Endothelial cell of umbilical vein (primary cell): Measurements from ENCODE around the gene SPSB3. TPM values are rescaled to one million over a fixed set of nuclear protein-coding genes. Genes with fewer than 3 reads are reported as not detected.
"Not testable (repeated sequence)": the region's sequence is repeated elsewhere in the genome, so short reads cannot be mapped to it uniquely, and the experiment has no call there.

Experiments
- BruUV-seq: library from RNA; stranded (reverse); fragments of 400-500 nt; replicated peaks from 2 replicates; lab custom pipeline; 2021; lab: Mats Ljungman, UMichigan
- CTCF ChIA-PET: fragments of 300-600, 350-600 bp; sonication (Branson Sonifier 250); formaldehyde crosslinking; loops from one replicate; lab custom pipeline; 2021; ENCODE audit warnings: antibody characterized with exemption, inconsistent platforms; lab: Charles Lee
- POLR2A ChIA-PET: fragments of 300-600, 350-600 bp; sonication (Branson Sonifier 250); formaldehyde crosslinking; loops from one replicate; lab custom pipeline; 2021; ENCODE audit warnings: antibody characterized with exemption, inconsistent platforms; lab: Charles Lee
- DNase-seq: peaks from one replicate; pipeline ENCODE4 v3.0.0-alpha.2; 2011; ENCODE audit warnings: low read depth, low spot score
- FAIRE-seq: peaks from 2 replicates; lab custom pipeline; 2011; peaks lifted over from hg19 to GRCh38; lab: Jason Lieb, UNC
- H2AFZ ChIP-seq: 2 replicates; pipeline ENCODE4 v1.6.0; 2012; ENCODE audit warnings: low read depth, low read length, control low read depth, inconsistent platforms
- H3K27ac ChIP-seq: 2 replicates; pipeline ENCODE4 v1.5.1; 2011; ENCODE audit warnings: low read depth, mild to moderate bottlenecking, control low read depth, low read length, moderate library complexity; ENCODE audit not compliant: insufficient read depth
- H3K27me3 ChIP-seq, 2 experiments: 2 replicates each; pipeline versions ENCODE4 v1.6.0 to v1.6.1; 2011; ENCODE audit warnings: low read length in 2 of 2, mixed read lengths in 1 of 2; ENCODE audit not compliant: control insufficient read depth in 2 of 2, insufficient read depth in 2 of 2
- H3K36me3 ChIP-seq, 2 experiments: 2 replicates in 1 of 2; 3 replicates in 1 of 2; pipeline ENCODE4 v1.5.1; 2011; ENCODE audit warnings: low read length in 2 of 2, mild to moderate bottlenecking in 1 of 2, moderate library complexity in 1 of 2; ENCODE audit not compliant: control insufficient read depth in 2 of 2, insufficient read depth in 2 of 2; ENCODE audit errors: extremely low read depth in 1 of 2
- H3K4me1 ChIP-seq: 3 replicates; pipeline ENCODE4 v1.5.1; 2011; ENCODE audit warnings: mild to moderate bottlenecking, low read length; ENCODE audit not compliant: control insufficient read depth, insufficient read depth; ENCODE audit errors: extremely low read depth
- H3K4me2 ChIP-seq: 2 replicates; pipeline ENCODE4 v1.6.1; 2011; ENCODE audit warnings: low read length, control low read depth, mixed read lengths; ENCODE audit not compliant: insufficient read depth
- H3K4me3 ChIP-seq, 3 experiments: fragments of 200-600 bp in 1 of 3; sonication (generic), shearing (Covaris generic) in 1 of 3; replicated peaks in 1 of 3; 2 replicates each; pipeline ENCODE4 v1.5.1; 2011 to 2016; ENCODE audit warnings: control low read depth in 3 of 3, low read length in 3 of 3, mild to moderate bottlenecking in 2 of 3, inconsistent platforms in 1 of 3, low read depth in 1 of 3, moderate library complexity in 1 of 3; ENCODE audit not compliant: insufficient read depth in 1 of 3
- H3K79me2 ChIP-seq: 2 replicates; pipeline ENCODE4 v1.6.0; 2012; ENCODE audit warnings: low read length, inconsistent platforms; ENCODE audit not compliant: control insufficient read depth, insufficient read depth
- H3K9ac ChIP-seq: replicated peaks from 2 replicates; pipeline ENCODE3; 2011; ENCODE audit warnings: low read length, control low read depth; ENCODE audit not compliant: insufficient read depth; ENCODE audit errors: extremely low read depth
- H3K9me1 ChIP-seq: replicated peaks from 3 replicates; pipeline ENCODE4 v1.6.0; 2011; ENCODE audit warnings: mild to moderate bottlenecking, low read length; ENCODE audit not compliant: control insufficient read depth, insufficient read depth; ENCODE audit errors: extremely low read depth
- H3K9me3 ChIP-seq: replicated peaks from 2 replicates; pipeline ENCODE4 v1.5.1; 2012; ENCODE audit warnings: low read length, inconsistent platforms; ENCODE audit not compliant: control insufficient read depth, insufficient read depth
- H4K20me1 ChIP-seq: replicated peaks from 2 replicates; pipeline ENCODE3; 2011; ENCODE audit warnings: mild to moderate bottlenecking, low read length; ENCODE audit not compliant: control insufficient read depth, insufficient read depth; ENCODE audit errors: extremely low read depth
- CTCF ChIP-seq, 2 donors: IDR thresholded peaks; 1 replicate in 1 of 2; 2 replicates in 1 of 2; pipeline ENCODE4 v1.5.1; 2011; ENCODE audit warnings: low read length in 2 of 2, mild to moderate bottlenecking in 2 of 2, moderate library complexity in 2 of 2, control low read depth in 1 of 2, inconsistent platforms in 1 of 2, low read depth in 1 of 2; ENCODE audit not compliant: insufficient read depth in 1 of 2; ENCODE audit errors: extremely low read depth in 1 of 2
- EZH2 ChIP-seq: IDR thresholded peaks from 2 replicates; pipeline ENCODE4 v1.6.1; 2012; ENCODE audit warnings: borderline replicate concordance, low read depth, mild to moderate bottlenecking, moderate library complexity, low read length, inconsistent platforms; ENCODE audit not compliant: severe bottlenecking
- FOS ChIP-seq: IDR thresholded peaks from 2 replicates; pipeline ENCODE4 v1.6.1; 2011; ENCODE audit warnings: mild to moderate bottlenecking, low read length, moderate library complexity, borderline replicate concordance; ENCODE audit not compliant: insufficient read depth
- GATA2 ChIP-seq: IDR thresholded peaks from 2 replicates; pipeline ENCODE4 v1.7.0; 2011; ENCODE audit warnings: low read depth, mild to moderate bottlenecking, moderate library complexity, mixed read lengths, low read length; ENCODE audit not compliant: insufficient read length, insufficient read depth
- JUN ChIP-seq: IDR thresholded peaks from 2 replicates; pipeline ENCODE4 v1.6.1; 2011; ENCODE audit warnings: borderline replicate concordance, low read depth; ENCODE audit not compliant: insufficient read length, insufficient read depth
- MAX ChIP-seq: IDR thresholded peaks from 2 replicates; pipeline ENCODE4 v1.6.1; 2011; ENCODE audit not compliant: insufficient read depth, insufficient read length
- MYC ChIP-seq: IDR thresholded peaks from one replicate; pipeline ENCODE4 v1.6.1; 2011; ENCODE audit warnings: mild to moderate bottlenecking, low read depth, low read length
- POLR2A ChIP-seq: IDR thresholded peaks from 2 replicates; pipeline ENCODE4 v1.6.1; 2012; ENCODE audit warnings: low read depth, mild to moderate bottlenecking, control low read depth, low read length
- POLR2AphosphoS5 ChIP-seq: IDR thresholded peaks from 2 replicates; pipeline ENCODE4 v1.6.1; 2012; ENCODE audit warnings: low read depth, mild to moderate bottlenecking, control low read depth, low read length, moderate library complexity; ENCODE audit not compliant: insufficient read depth
- dilution Hi-C: fragments of 300-500 bp; cut with MboI; formaldehyde crosslinking; loops from one replicate; pipeline ENCODE4 v1.15.0; 2019; ENCODE audit warnings: low sequenced_read_pairs; ENCODE audit not compliant: extremely low pct_ligation_motif_present
- intact Hi-C: fragments of 100-400 bp; cut with micrococcal nuclease; formaldehyde crosslinking; loops from one replicate; pipeline ENCODE4 v1.10.0; 2022
- polyA plus RNA-seq, 4 experiments: library from polyadenylated mRNA; depleted of rRNA in 3 of 4; stranded (reverse) in 3 of 4; unstranded in 1 of 4; fragments of >200 nt; gene quantifications; 2 replicates each; pipeline versions ENCODE4 v1.2.1 to v1.2.3, GENCODE V29; 2011 to 2012; ENCODE audit warnings: missing spikeins in 1 of 4
- total RNA-seq: library from RNA; stranded (reverse); gene quantifications from 2 replicates; pipeline ENCODE4 v1.2.3, GENCODE V29; 2021

The SPSB3 gene
- total and polyA plus RNA-seq, 2 donors (not counting 3 experiments of a cell fraction or from before 2014, with no cell fraction given) = 39.0 to 86.2 TPM

- not testable (repeated sequence) for BruUV-seq
Observed at GRCh38 chr16:1799263-1799662, 16.9 kb upstream of the SPSB3 start.

GRCh38 chr16:1794908-1795666 is 12.7 kb upstream of the SPSB3 start:
- no peaks in the 10 kb centered on the region for H3K27me3 ChIP-seq
- FAIRE-seq (no peak), DNase-seq (no peak)
- H3K79me2 ChIP-seq = no peaks in the 10 kb centered on the region
- H3K9me1 ChIP-seq = no peaks in the 10 kb centered on the region
- no peak overlapping the region for H3K4me2 ChIP-seq
- H3K27ac ChIP-seq = no peak overlapping the region
- TF ChIP-seq POLR2A (no peak), MAX (no peak), POLR2AphosphoS5 (no peak), CTCF (IDR thresholded peaks at IDR 0.05; ENCODE audit: extremely low read depth in 1 of 2, insufficient read depth in 1 of 2, low read depth in 1 of 2, low read length in 2 of 2) (no peak), MYC (no peak), FOS (no peak), JUN (no peak), EZH2 (no peak), GATA2 (no peak)
- ChIA-PET CTCF (interaction anchor here (0.7 kb wide), 1 partner anchor 172 kb away, joined by 3 read pairs; the partner anchor contains the start of gene RNF151), POLR2A (no interaction called here)
- intact Hi-C loops = no loop called here
- no TSS peak for BruUV-seq
- no peaks in the 10 kb centered on the region for H3K4me1 ChIP-seq
- dilution Hi-C loops = no loop called here
- H3K9me3 ChIP-seq = no peaks in the 10 kb centered on the region
- H3K9ac ChIP-seq = no peak overlapping the region
- H3K4me3 ChIP-seq = no peak overlapping the region
- H2AFZ ChIP-seq = no peak overlapping the region
- H4K20me1 ChIP-seq = no peaks in the 10 kb centered on the region
- H3K36me3 ChIP-seq = no peaks in the 10 kb centered on the region

More at GRCh38 chr16:1799263-1799662, 16.9 kb upstream of the SPSB3 start:
- FAIRE-seq, H3K79me2 ChIP-seq, intact Hi-C loops, H3K4me2 ChIP-seq, H3K36me3 ChIP-seq, dilution Hi-C loops, H3K27me3 ChIP-seq, H3K9me1 ChIP-seq, H4K20me1 ChIP-seq, CTCF ChIA-PET, H3K9ac ChIP-seq, DNase-seq, H3K9me3 ChIP-seq, H3K4me1 ChIP-seq, H3K27ac ChIP-seq, POLR2A ChIA-PET, H2AFZ ChIP-seq, H3K4me3 ChIP-seq: not testable (repeated sequence)
